Medulla oblongata (tissue), 1 donor: ENCODE results near the gene USP17L30.
"Not testable (repeated sequence)": the region's sequence is repeated elsewhere in the genome, so short reads cannot be mapped to it uniquely, and the experiment has no call there.

ENCODE experiments used
- DNase-seq: peaks from one replicate; pipeline ENCODE4 v3.0.0-alpha.2; 2015; ENCODE audit errors: extremely low spot score

USP17L30 gene

GRCh38 chr4:9362829-9363228 is at the start of gene USP17L30:
USP17L30 (plus strand) TSS chr4:9363129; CDS start chr4:9363129, 0 bp downstream.
- DNase-seq: not testable (repeated sequence)

GRCh38 chr4:9324191-9324590 is 38.7 kb upstream of the USP17L30 start:
- DNase-seq: not testable (repeated sequence)

- not testable (repeated sequence) for DNase-seq
Observed at GRCh38 chr4:9324865-9325264, 38.1 kb upstream of the USP17L30 start, which contains the start of gene USP17L24. USP17L24 (plus strand) TSS chr4:9325165; CDS start chr4:9325165, 0 bp downstream.

GRCh38 chr4:9329611-9330010 is 33.3 kb upstream of the USP17L30 start, which contains the start of gene USP17L25:
USP17L25 (plus strand) TSS chr4:9329911; CDS start chr4:9329911, 0 bp downstream.
- not testable (repeated sequence) for DNase-seq

- not testable (repeated sequence) for DNase-seq
Observed at GRCh38 chr4:9334358-9334757, 28.6 kb upstream of the USP17L30 start, which contains the start of gene USP17L26. USP17L26 (plus strand) TSS chr4:9334658; CDS start chr4:9334658, 0 bp downstream.

DNA sequence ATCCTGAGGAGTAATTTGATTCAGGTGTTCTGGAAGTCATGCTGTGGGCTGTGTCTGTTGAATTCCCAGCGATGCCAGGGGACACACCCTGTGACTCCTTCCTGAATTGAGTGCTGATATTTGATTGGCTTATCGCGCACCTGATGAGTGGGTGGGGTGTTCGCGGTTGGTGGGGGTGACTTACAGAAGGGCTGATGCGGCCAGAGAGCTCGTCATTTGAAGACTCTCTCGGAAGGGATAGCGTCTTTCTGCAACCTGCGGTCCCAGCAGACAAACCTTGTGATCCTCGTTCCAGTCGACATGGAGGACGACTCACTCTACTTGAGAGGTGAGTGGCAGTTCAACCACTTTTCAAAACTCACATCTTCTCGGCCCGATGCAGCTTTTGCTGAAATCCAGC is 23.8 kb upstream of the USP17L30 start, which contains the start of gene USP17L5:
Gene USP17L5 (plus strand): TSS at position 301 of the 400 bp plus-strand sequence. CDS start 0 bp downstream, at position 301.
- DNase-seq: not testable (repeated sequence)

DNA sequence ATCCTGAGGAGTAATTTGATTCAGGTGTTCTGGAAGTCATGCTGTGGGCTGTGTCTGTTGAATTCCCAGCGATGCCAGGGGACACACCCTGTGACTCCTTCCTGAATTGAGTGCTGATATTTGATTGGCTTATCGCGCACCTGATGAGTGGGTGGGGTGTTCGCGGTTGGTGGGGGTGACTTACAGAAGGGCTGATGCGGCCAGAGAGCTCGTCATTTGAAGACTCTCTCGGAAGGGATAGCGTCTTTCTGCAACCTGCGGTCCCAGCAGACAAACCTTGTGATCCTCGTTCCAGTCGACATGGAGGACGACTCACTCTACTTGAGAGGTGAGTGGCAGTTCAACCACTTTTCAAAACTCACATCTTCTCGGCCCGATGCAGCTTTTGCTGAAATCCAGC is 19.1 kb upstream of the USP17L30 start, which contains the start of gene USP17L27:
Gene USP17L27 (plus strand): TSS at position 301 of the 400 bp plus-strand sequence. CDS start 0 bp downstream, at position 301.
- not testable (repeated sequence) for DNase-seq

DNA sequence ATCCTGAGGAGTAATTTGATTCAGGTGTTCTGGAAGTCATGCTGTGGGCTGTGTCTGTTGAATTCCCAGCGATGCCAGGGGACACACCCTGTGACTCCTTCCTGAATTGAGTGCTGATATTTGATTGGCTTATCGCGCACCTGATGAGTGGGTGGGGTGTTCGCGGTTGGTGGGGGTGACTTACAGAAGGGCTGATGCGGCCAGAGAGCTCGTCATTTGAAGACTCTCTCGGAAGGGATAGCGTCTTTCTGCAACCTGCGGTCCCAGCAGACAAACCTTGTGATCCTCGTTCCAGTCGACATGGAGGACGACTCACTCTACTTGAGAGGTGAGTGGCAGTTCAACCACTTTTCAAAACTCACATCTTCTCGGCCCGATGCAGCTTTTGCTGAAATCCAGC is 14.3 kb upstream of the USP17L30 start, which contains the start of gene USP17L28:
Gene USP17L28 (plus strand): TSS at position 301 of the 400 bp plus-strand sequence. CDS start 0 bp downstream, at position 301.
- DNase-seq: not testable (repeated sequence)

- DNase-seq: not testable (repeated sequence)
Observed at GRCh38 chr4:9350866-9351265, 12.1 kb upstream of the USP17L30 start.

DNA sequence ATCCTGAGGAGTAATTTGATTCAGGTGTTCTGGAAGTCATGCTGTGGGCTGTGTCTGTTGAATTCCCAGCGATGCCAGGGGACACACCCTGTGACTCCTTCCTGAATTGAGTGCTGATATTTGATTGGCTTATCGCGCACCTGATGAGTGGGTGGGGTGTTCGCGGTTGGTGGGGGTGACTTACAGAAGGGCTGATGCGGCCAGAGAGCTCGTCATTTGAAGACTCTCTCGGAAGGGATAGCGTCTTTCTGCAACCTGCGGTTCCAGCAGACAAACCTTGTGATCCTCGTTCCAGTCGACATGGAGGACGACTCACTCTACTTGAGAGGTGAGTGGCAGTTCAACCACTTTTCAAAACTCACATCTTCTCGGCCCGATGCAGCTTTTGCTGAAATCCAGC is 9.6 kb upstream of the USP17L30 start, which contains the start of gene USP17L29:
Gene USP17L29 (plus strand): TSS at position 301 of the 400 bp plus-strand sequence. CDS start 0 bp downstream, at position 301.
- DNase-seq: not testable (repeated sequence)

GRCh38 chr4:9379881-9380280 is 17.0 kb downstream of the USP17L30 start:
- DNase-seq: not testable (repeated sequence)

DNA sequence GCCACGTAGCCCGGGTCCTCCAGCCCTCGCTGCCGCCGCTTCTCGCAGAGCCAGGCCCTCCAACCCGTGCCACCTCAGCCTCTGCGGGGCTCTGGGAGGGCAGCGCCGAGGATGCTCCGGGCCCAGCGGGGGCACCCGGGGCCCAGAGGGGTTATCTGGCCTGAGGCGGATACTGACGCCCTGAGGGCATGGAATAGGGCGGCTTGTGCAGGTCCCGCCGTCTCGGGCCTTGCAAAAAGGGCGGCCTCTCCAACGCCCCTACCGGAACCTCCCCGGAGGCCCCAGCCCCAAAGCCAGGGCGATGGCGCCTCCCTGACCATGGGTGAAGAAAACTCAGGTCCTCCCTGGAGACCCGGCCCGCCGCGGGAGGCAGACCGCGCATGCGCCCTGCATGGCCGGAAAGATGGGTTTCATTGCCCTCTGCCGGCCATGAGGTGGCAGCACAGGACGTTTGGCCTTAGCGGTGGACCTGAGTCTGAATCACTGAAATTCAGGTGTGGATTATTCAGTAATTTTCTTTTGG is 18.1 kb downstream of the USP17L30 start:
- DNase-seq: not testable (repeated sequence)

- DNase-seq: no peak
Observed at GRCh38 chr4:9384126-9384525, 21.2 kb downstream of the USP17L30 start.

- DNase-seq: not testable (repeated sequence)
Observed at GRCh38 chr4:9389001-9389400, 26.1 kb downstream of the USP17L30 start.

- DNase-seq: not testable (repeated sequence)
Observed at GRCh38 chr4:9405774-9406173, 42.8 kb downstream of the USP17L30 start.

DNA sequence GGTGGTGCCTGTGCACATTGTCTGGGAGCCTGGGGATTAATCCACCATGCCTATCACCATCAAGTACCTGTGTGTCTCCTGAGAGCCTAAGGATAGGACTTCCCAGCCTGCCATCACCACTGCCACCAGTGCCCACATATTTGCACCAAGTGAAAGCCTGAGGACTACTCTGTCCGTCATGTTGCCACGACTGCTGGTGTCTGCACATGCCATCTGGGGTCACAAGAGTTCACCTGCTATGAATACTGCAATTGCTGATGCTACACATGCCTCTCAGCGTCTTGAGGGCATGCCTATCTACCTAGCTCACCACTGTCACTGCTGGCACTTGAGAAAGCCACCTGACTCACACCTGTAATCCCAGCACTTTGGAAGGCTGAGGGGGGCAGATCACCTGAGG is 43.6 kb downstream of the USP17L30 start:
- not testable (repeated sequence) for DNase-seq

DNA sequence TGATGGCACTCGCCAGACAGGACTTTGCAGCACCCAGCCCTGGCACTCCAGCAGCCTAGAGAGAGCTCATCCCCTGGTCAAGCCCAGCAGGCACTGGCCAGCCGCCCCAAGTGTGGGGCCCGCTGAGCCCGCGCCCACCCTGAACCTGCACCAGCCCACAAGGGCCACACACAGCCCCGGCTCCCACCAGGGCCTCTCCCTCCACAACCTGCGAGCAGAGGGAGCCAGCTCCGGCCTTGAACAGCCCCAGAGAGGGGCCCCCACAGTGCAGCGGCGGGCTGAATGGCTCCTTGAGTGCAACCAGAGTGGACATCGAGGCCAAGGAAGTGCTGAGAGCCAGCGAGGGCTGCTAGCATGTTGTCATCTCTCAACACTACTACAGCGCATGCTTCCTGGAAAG is 46.9 kb downstream of the USP17L30 start:
- no peak for DNase-seq
